ENCODE data around the gene MSMP.

GRCh38 chr9:35714579-35715252 is 39.4 kb downstream of the MSMP start:
- TF ChIP-seq CTCF (IDR thresholded peaks at IDR 0.05) (no peak), POLR2A (IDR thresholded peaks at IDR 0.05) (no peak)

All from vagina (tissue), 2 donors.